Measurements from ENCODE around the gene GLP1R. TPM values are rescaled to one million over a fixed set of nuclear protein-coding genes. Genes with fewer than 3 reads are reported as not detected.

GLP1R gene
- total and polyA plus RNA-seq, 2 of the 13 experiments (the other 11 are each of a cell fraction or from before 2014, with no cell fraction given), result not detected

GRCh38 chr6:39137245-39137644 is 88.7 kb downstream of the GLP1R start (continued):
- TF ChIP-seq AFF4 (CRISPR knock-in tag; IDR thresholded peaks at IDR 0.05) (no peak), THAP11 (CRISPR knock-in tag; IDR thresholded peaks at IDR 0.05) (peak; percentile 45; the same call in 1 of the 2 replicates), ZNF350 (CRISPR knock-in tag; IDR thresholded peaks at IDR 0.05; ENCODE audit: borderline replicate concordance, low read depth) (no peak), ZNF704 (CRISPR knock-in tag; IDR thresholded peaks at IDR 0.05; ENCODE audit: borderline replicate concordance) (no peak), E2F5 (CRISPR knock-in tag; conservative IDR thresholded peaks at IDR 0.05) (no peak), RBM39 (IDR thresholded peaks at IDR 0.05; ENCODE audit: low read depth, low read length, poor library complexity, severe bottlenecking) (no peak), ZNF326 (CRISPR knock-in tag; IDR thresholded peaks at IDR 0.05; ENCODE audit: borderline replicate concordance) (no peak), TRAFD1 (CRISPR knock-in tag; IDR thresholded peaks at IDR 0.05; ENCODE audit: borderline replicate concordance) (no peak), ZNF281 (CRISPR knock-in tag; IDR thresholded peaks at IDR 0.05; ENCODE audit: borderline replicate concordance) (peak; percentile 45; the same call in 1 of the 2 replicates), NFE2L1 (CRISPR knock-in tag; IDR thresholded peaks at IDR 0.05; ENCODE audit: borderline replicate concordance) (no peak), CC2D1A (CRISPR knock-in tag; IDR thresholded peaks at IDR 0.05) (no peak), SMC3 (IDR thresholded peaks at IDR 0.05; ENCODE audit: low read length) (no peak), ELF3 (CRISPR knock-in tag; IDR thresholded peaks at IDR 0.05) (peak; percentile 52; the same call in 1 of the 2 replicates), SIX1 (CRISPR knock-in tag; IDR thresholded peaks at IDR 0.05; ENCODE audit: borderline replicate concordance) (0 out of 2 replicates have a peak, but pooled peaks have one; percentile 21), TBL1XR1 (IDR thresholded peaks at IDR 0.05; ENCODE audit: borderline replicate concordance, low read length, partially characterized antibody) (no peak), ZBTB25 (CRISPR knock-in tag; IDR thresholded peaks at IDR 0.05) (peak; percentile 81; the same call in 1 of the 2 replicates)
